H1 (cell line): ENCODE data around the gene PIF1. TPM values are rescaled to one million over a fixed set of nuclear protein-coding genes. Genes with fewer than 3 reads are reported as not detected.

Experiments
- CTCF ChIA-PET: fragments of 300-600 bp; sonication (Branson Sonifier 250); formaldehyde crosslinking; loops from one replicate; lab custom pipeline; 2021; ENCODE audit not compliant: partially characterized antibody; lab: Charles Lee
- POLR2A ChIA-PET: fragments of 300-600 bp; sonication (Branson Sonifier 250); formaldehyde crosslinking; loops from one replicate; lab custom pipeline; 2021; ENCODE audit warnings: inconsistent platforms; ENCODE audit not compliant: partially characterized antibody; lab: Charles Lee
- DNase-seq, 2 experiments: peaks; one replicate each; pipeline versions ENCODE4 v3.0.0 to v3.0.0-alpha.2; 2010 to 2022; ENCODE audit warnings: low spot score in 2 of 2, low read depth in 1 of 2, mixed read lengths in 1 of 2
- FAIRE-seq: peaks from 2 replicates; lab custom pipeline; 2011; peaks lifted over from hg19 to GRCh38; lab: Jason Lieb, UNC
- H2AFZ ChIP-seq: 2 replicates; pipeline ENCODE4 v1.8.1; 2012; ENCODE audit warnings: low read length, inconsistent platforms
- H2AK5ac ChIP-seq: 2 replicates; pipeline ENCODE4 v1.6.1; 2013; ENCODE audit warnings: low read depth, low read length
- H2BK120ac ChIP-seq: replicated peaks from 2 replicates; pipeline ENCODE3; 2013; ENCODE audit warnings: low read depth, low read length, inconsistent platforms
- H2BK12ac ChIP-seq: 2 replicates; pipeline ENCODE4 v1.6.1; 2013; ENCODE audit warnings: low read depth, low read length
- H2BK15ac ChIP-seq: 2 replicates; pipeline ENCODE4 v1.6.1; 2013; ENCODE audit warnings: low read length
- H2BK20ac ChIP-seq: 2 replicates; pipeline ENCODE4 v1.6.1; 2013; ENCODE audit warnings: low read length
- H2BK5ac ChIP-seq: 2 replicates; pipeline ENCODE4 v1.6.1; 2013; ENCODE audit warnings: low read depth, low read length
- H3K14ac ChIP-seq: 2 replicates; pipeline ENCODE4 v1.6.1; 2013; ENCODE audit warnings: inconsistent platforms; ENCODE audit not compliant: insufficient read length
- H3K18ac ChIP-seq: 2 replicates; pipeline ENCODE4 v1.6.1; 2013; ENCODE audit warnings: low read length; ENCODE audit errors: extremely low read depth
- H3K23ac ChIP-seq: 2 replicates; pipeline ENCODE4 v1.6.1; 2013; ENCODE audit warnings: inconsistent platforms; ENCODE audit not compliant: insufficient read length
- H3K23me2 ChIP-seq: 2 replicates; pipeline ENCODE4 v1.6.1; 2013; ENCODE audit warnings: low read depth, low read length
- H3K27ac ChIP-seq: 2 replicates; pipeline ENCODE4 v1.6.1; 2011; ENCODE audit warnings: low read depth, low read length, inconsistent platforms
- H3K27me3 ChIP-seq, 4 experiments: replicated peaks in 1 of 4; 1 replicate in 1 of 4; 2 replicates in 3 of 4; pipeline versions ENCODE4 v1.6.1 to v1.8.1; 2011 to 2013; ENCODE audit warnings: low read length in 3 of 4, mild to moderate bottlenecking in 3 of 4, inconsistent platforms in 2 of 4, mixed read lengths in 2 of 4, moderate library complexity in 1 of 4; ENCODE audit not compliant: control insufficient read depth in 3 of 4, insufficient read depth in 3 of 4; ENCODE audit errors: extremely low read depth in 1 of 4
- H3K36me3 ChIP-seq, 4 experiments: 2 replicates each; pipeline versions ENCODE4 v1.6.1 to v1.8.1; 2011 to 2013; ENCODE audit warnings: mild to moderate bottlenecking in 4 of 4, low read length in 3 of 4, moderate library complexity in 2 of 4, control low read depth in 1 of 4, inconsistent platforms in 1 of 4; ENCODE audit not compliant: insufficient read depth in 4 of 4, control insufficient read depth in 2 of 4
- H3K4ac ChIP-seq: replicated peaks from 2 replicates; pipeline ENCODE3; 2013; ENCODE audit warnings: low read length, low read depth, mixed read lengths, inconsistent platforms; ENCODE audit not compliant: insufficient read length
- H3K4me1 ChIP-seq, 4 experiments: replicated peaks in 1 of 4; 1 replicate in 1 of 4; 2 replicates in 3 of 4; pipeline versions ENCODE4 v1.6.1 to v1.8.1; 2011 to 2013; ENCODE audit warnings: low read length in 3 of 4, inconsistent platforms in 2 of 4, mixed read lengths in 1 of 4; ENCODE audit not compliant: insufficient read depth in 4 of 4, control insufficient read depth in 3 of 4
- H3K4me2 ChIP-seq, 2 experiments: 2 replicates each; pipeline versions ENCODE4 v1.6.1 to v1.8.1; 2011 to 2013; ENCODE audit warnings: low read depth in 2 of 2, low read length in 2 of 2, control low read depth in 1 of 2, inconsistent platforms in 1 of 2, mild to moderate bottlenecking in 1 of 2; ENCODE audit not compliant: insufficient read depth in 1 of 2
- H3K4me3 ChIP-seq, 4 experiments: fragments of 200-600, 300-600 bp in 1 of 4; sonication (generic), shearing (Covaris generic), sonication (Bioruptor Twin) in 1 of 4; 2 replicates each; pipeline versions ENCODE4 v1.5.1 to v1.8.1; 2011 to 2016; ENCODE audit warnings: low read length in 4 of 4, low read depth in 3 of 4, control low read depth in 2 of 4, inconsistent platforms in 2 of 4, mild to moderate bottlenecking in 2 of 4, mixed read lengths in 1 of 4, moderate library complexity in 1 of 4; ENCODE audit not compliant: insufficient read depth in 2 of 4; ENCODE audit errors: extremely low read depth in 1 of 4
- H3K56ac ChIP-seq: replicated peaks from 2 replicates; pipeline ENCODE3; 2013; ENCODE audit warnings: low read depth, mild to moderate bottlenecking, mixed read lengths, low read length, inconsistent platforms; ENCODE audit not compliant: insufficient read length
- H3K79me1 ChIP-seq: 2 replicates; pipeline ENCODE4 v1.6.1; 2013; ENCODE audit warnings: low read depth, low read length, control low read depth
- H3K79me2 ChIP-seq, 2 experiments: 2 replicates each; pipeline versions ENCODE4 v1.6.1 to v1.8.1; 2012 to 2013; ENCODE audit warnings: low read length in 2 of 2, mild to moderate bottlenecking in 2 of 2, inconsistent platforms in 1 of 2; ENCODE audit not compliant: insufficient read depth in 2 of 2, control insufficient read depth in 1 of 2
- H3K9ac ChIP-seq, 4 experiments: replicated peaks in 1 of 4; 1 replicate in 1 of 4; 2 replicates in 3 of 4; pipeline versions ENCODE4 v1.6.1 to v1.8.1; 2011 to 2013; ENCODE audit warnings: low read depth in 3 of 4, low read length in 3 of 4, control low read depth in 2 of 4, mild to moderate bottlenecking in 2 of 4, moderate library complexity in 2 of 4, inconsistent platforms in 1 of 4; ENCODE audit errors: extremely low read depth in 1 of 4
- H3K9me3 ChIP-seq, 2 experiments: 2 replicates each; pipeline versions ENCODE4 v1.6.1 to v1.8.1; 2012 to 2013; ENCODE audit warnings: mild to moderate bottlenecking in 2 of 2, moderate library complexity in 2 of 2, control low read depth in 1 of 2, inconsistent platforms in 1 of 2, low read depth in 1 of 2, low read length in 1 of 2, mixed read lengths in 1 of 2; ENCODE audit not compliant: insufficient read depth in 2 of 2
- H4K20me1 ChIP-seq, 2 experiments: replicated peaks in 1 of 2; 2 replicates each; pipeline versions ENCODE3 to v1.8.1; 2011 to 2013; ENCODE audit warnings: inconsistent platforms in 2 of 2, low read length in 2 of 2, mild to moderate bottlenecking in 1 of 2; ENCODE audit not compliant: insufficient read depth in 2 of 2, control insufficient read depth in 1 of 2
- H4K5ac ChIP-seq: 2 replicates; pipeline ENCODE4 v1.6.1; 2013; ENCODE audit warnings: low read length, low read depth, mixed read lengths, inconsistent platforms; ENCODE audit not compliant: insufficient read length
- H4K8ac ChIP-seq: 2 replicates; pipeline ENCODE4 v1.8.0; 2013; ENCODE audit warnings: mild to moderate bottlenecking, moderate library complexity, low read length, inconsistent platforms; ENCODE audit not compliant: insufficient read depth; ENCODE audit errors: extremely low read depth
- H4K91ac ChIP-seq: replicated peaks from 2 replicates; pipeline ENCODE3; 2013; ENCODE audit warnings: low read length, mixed read lengths, inconsistent platforms; ENCODE audit not compliant: insufficient read length
- CREB1 ChIP-seq: IDR thresholded peaks from 2 replicates; pipeline ENCODE4 v1.6.1; 2012; ENCODE audit warnings: inconsistent platforms
- FOSL1 ChIP-seq: IDR thresholded peaks from 2 replicates; pipeline ENCODE4 v1.6.1; 2011; ENCODE audit warnings: mild to moderate bottlenecking, low read depth, low read length, moderate library complexity; ENCODE audit not compliant: insufficient read depth
- KDM1A ChIP-seq: fragments of 200-600, 300-600 bp; sonication (generic); IDR thresholded peaks from 2 replicates; pipeline ENCODE4 v1.7.1; 2016; ENCODE audit warnings: mild to moderate bottlenecking, low read length, borderline replicate concordance
- KDM4A ChIP-seq: IDR thresholded peaks from one replicate; pipeline ENCODE4 v1.7.1; 2012; ENCODE audit warnings: low read depth, mild to moderate bottlenecking, moderate library complexity, low read length, inconsistent platforms; ENCODE audit not compliant: severe bottlenecking
- KDM5A ChIP-seq: fragments of 200-600 bp; IDR thresholded peaks from 2 replicates; pipeline ENCODE4 v1.7.1; 2012; ENCODE audit warnings: mild to moderate bottlenecking, low read length, inconsistent platforms, mixed read lengths
- POLR2A ChIP-seq, 2 experiments: IDR thresholded peaks; 1 replicate in 1 of 2; 2 replicates in 1 of 2; pipeline ENCODE4 v1.6.1; 2011; ENCODE audit warnings: low read depth in 2 of 2, low read length in 2 of 2, mild to moderate bottlenecking in 2 of 2; ENCODE audit errors: control extremely low read depth in 1 of 2
- RXRA ChIP-seq: IDR thresholded peaks from 2 replicates; pipeline ENCODE4 v1.6.1; 2011; ENCODE audit warnings: low read depth, mild to moderate bottlenecking, low read length, moderate library complexity; ENCODE audit not compliant: insufficient read depth
- WGBS, 2 experiments: shearing (Covaris generic) in 1 of 2; methylation state at CpG; one replicate each; pipeline versions ENCODE4 v1.1.6 to v1.1.7; 2013 to 2015; ENCODE audit warnings: low lambda C conversion rate in 2 of 2, mixed read lengths in 2 of 2, inconsistent platforms in 1 of 2, low coverage in 1 of 2, missing lambda C conversion rate in 1 of 2; ENCODE audit not compliant: insufficient replicate concordance in 2 of 2, insufficient coverage in 1 of 2, insufficient read length in 1 of 2; ENCODE audit errors: extremely low coverage in 1 of 2, missing lambda C conversion rate in 1 of 2; 5-methylcytosine and 5-hydroxymethylcytosine counted together
- polyA plus RNA-seq, 7 experiments: library from polyadenylated mRNA; depleted of rRNA in 3 of 7; stranded (reverse) in 5 of 7; unstranded in 2 of 7; fragments of >200 nt in 5 of 7; fragments of 200-250 nt in 2 of 7; gene quantifications; 1 replicate in 5 of 7; 2 replicates in 1 of 7; 4 replicates in 1 of 7; pipeline versions ENCODE4 v1.2.1 to v1.2.3, GENCODE V29; 2011 to 2013; ENCODE audit warnings: missing spikeins in 2 of 7, mixed read lengths in 2 of 7
- total RNA-seq: library from RNA; stranded (reverse); fragmentation: NEBNext Ultra II Directional; extraction: Animal tissue kit (Norgen Biotek cat#: 25700); gene quantifications from 2 replicates; pipeline ENCODE4 v1.2.1, GENCODE V29; 2021

Gene PIF1
- total and polyA plus RNA-seq, 2 of the 8 experiments (the other 6 are each of a cell fraction or from before 2014, with no cell fraction given), result 73.3 to 138 TPM

- Histone ChIP-seq H3K9ac (no peak overlapping the region), H3K4me1 (peaks cover 0 to 4% (median 0%) of the 10 kb centered on the region in 4 experiments; a peak in 1 of 7 replicates), H3K9me3 (no peaks in the 10 kb centered on the region), H4K8ac (no peak overlapping the region), H3K36me3 (no peaks in the 10 kb centered on the region), H3K14ac (no peak overlapping the region), H4K20me1 (no peaks in the 10 kb centered on the region), H3K4ac (no peak overlapping the region), H4K91ac (no peak overlapping the region), H2BK20ac (no peak overlapping the region), H3K18ac (no peak overlapping the region), H3K4me2 (no peak overlapping the region), H3K27me3 (no peaks in the 10 kb centered on the region), H2AFZ (no peak overlapping the region), H3K27ac (no peak overlapping the region), H3K23ac (no peak overlapping the region), H2BK5ac (no peak overlapping the region), H3K56ac (no peak overlapping the region), H3K79me1 (peaks cover 2% of the 10 kb centered on the region; the same call in 1 of the 2 replicates), H4K5ac (no peak overlapping the region), H2BK120ac (no peak overlapping the region), H2BK12ac (no peak overlapping the region), H3K79me2 (peaks cover 0 to 3% of the 10 kb centered on the region in 2 experiments; a peak in 1 of 4 replicates), H2BK15ac (no peak overlapping the region), H2AK5ac (no peak overlapping the region), H3K23me2 (no peaks in the 10 kb centered on the region; the same call in 1 of the 2 replicates), H3K4me3 (no peak overlapping the region)
- WGBS, 2 experiments, result 88% methylated on average over 4 of the region's 4 CpGs; no CpG with 5 or more reads in 1 of the 2 experiments
- ChIA-PET POLR2A (interaction anchor here (0.6 to 17.0 kb wide), 7 partner anchors 7 to 296 kb away, joined by 3 to 381 read pairs (median 5); partner anchors contain the start of gene PIF1), CTCF (interaction anchor here (0.6 to 5.7 kb wide), 6 partner anchors 10 to 103 kb away, joined by 3 to 53 read pairs (median 4); no protein-coding TSS in a partner anchor)
- no peak for FAIRE-seq
- no peak for DNase-seq
- TF ChIP-seq KDM5A, result no peak
- no peak for TF ChIP-seq RXRA
- no peak for TF ChIP-seq KDM1A
- no peak for TF ChIP-seq FOSL1
- no peak for TF ChIP-seq POLR2A (IDR thresholded peaks at IDR 0.05; ENCODE audit: control extremely low read depth in 1 of 2, low read depth in 2 of 2, low read length in 2 of 2)
- TF ChIP-seq KDM4A, result no peak
- TF ChIP-seq CREB1, result no peak
Observed at GRCh38 chr15:64833690-64834089, 8.2 kb upstream of the PIF1 start.
